Left hindlimb (tissue), 1 donor: ENCODE measurements around the gene KLHL28.

Experiments
- DNase-seq: peaks from one replicate; pipeline ENCODE4 v3.0.0-alpha.2; 2018

Gene KLHL28

DNA sequence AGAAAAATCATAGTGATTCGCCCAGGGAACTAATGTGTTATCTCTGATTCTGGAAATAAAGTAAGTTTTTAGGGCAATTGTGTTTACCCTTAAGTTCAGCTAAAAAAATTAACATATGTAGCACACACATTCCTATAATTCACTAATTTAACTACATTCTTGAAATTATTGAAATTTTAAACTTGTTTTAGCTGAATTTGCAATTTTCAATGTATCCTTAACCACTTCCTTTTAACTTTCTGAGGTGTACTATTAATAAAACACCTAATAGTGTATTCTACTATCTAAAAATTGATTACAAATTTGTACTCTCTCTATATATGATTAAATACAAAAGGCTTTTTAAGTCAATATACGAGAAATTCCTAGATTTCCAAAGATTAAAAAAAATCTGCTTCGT is 2.2 kb downstream of the KLHL28 start:
- no peak for DNase-seq

- no peak for DNase-seq
Observed at GRCh38 chr14:44956866-44957265, 4.9 kb downstream of the KLHL28 start.

- no peak for DNase-seq
Observed at GRCh38 chr14:44955528-44955927, 6.2 kb downstream of the KLHL28 start.

DNA sequence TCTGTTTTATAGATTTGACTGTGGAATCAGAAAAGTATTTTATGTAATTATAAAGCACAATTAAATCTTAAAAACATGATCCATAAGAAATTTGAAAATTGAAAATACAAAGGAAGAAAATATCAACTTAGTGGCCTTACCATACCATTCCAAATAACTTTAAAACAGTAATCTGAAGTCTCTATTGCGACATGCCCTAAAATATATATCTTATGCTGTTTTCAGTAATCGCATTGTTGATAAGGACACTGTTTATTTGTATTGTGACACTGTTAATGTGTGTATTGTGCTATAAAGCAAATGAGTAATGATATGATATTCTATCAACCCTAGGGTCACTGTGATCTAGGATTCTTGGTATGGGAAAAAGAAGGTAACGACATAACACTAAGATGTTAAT is 7.0 kb downstream of the KLHL28 start:
- DNase-seq: no peak

DNA sequence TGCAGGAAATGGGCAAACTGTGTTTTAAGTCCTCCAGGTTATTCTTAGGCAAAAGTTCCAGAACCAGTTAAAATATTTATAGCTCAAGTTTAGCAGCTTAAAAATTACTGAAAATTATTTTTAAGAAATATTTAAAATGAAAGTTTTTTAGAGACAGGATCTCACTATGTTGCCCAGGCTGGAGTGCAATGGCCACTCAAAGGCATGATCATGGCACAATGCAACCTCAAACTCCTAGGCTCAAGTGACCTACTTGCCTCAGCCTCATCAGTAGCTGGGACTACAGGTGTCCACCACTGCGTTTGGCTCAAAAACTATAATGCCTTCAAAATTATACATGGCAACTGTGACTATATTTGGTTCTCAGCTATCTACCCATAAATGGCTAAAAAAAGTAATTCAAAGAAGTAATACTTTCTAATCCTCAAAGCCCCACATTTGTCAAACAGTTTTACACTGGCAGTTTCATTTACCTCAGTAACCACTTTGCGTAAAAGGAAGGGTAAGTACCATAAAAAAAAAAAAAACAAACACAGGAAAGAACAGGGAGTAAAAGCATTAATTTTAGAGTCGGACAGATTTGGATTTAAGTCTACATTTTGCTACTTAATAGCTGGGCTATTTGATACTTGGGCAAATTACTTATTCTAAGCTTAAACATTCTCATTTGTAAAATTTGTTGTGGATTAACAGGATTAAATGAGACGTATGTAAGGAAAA is 9.2 kb downstream of the KLHL28 start:
- DNase-seq: no peak

DNA sequence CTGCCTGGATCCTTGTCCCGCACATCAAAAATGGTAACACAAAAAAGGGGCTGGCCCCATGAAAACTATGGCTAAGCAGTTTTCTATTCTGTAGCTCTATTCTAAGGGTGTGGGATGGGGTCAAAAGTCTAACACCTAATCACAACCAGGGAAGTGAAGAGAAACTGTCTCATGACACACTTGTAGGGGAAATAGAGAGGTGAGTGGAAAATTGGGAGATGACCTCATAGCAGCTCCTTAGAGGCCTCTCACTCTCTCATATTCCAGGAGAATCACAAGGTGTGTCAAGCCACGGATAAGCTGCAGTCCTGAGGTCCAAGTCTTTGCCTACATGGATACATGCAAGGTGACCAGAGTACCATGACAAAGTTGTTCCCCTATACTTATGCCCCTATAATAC is 10.7 kb downstream of the KLHL28 start:
- no peak for DNase-seq

- DNase-seq: no peak
Observed at GRCh38 chr14:44945264-44945663, 16.5 kb downstream of the KLHL28 start.

DNA sequence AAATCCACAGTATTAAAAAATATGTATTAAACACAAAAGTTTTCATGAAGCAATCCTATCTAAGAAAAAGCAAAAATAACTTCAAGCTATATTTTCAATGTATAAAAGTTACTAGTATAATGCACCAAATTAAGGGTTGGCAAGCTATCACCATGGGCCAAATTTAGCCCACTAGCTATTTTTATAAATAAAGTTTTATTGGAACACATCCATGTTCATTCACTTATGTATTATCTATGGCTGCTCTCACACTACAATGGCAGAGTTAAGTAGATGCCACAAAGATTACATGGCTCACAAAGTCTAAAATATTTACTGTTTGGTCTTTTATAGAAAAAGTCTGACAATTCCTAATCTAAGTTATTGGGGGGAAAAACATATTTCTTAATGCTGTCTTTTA is 17.6 kb downstream of the KLHL28 start:
- DNase-seq: no peak

GRCh38 chr14:44942436-44942835 is 19.3 kb downstream of the KLHL28 start:
- DNase-seq: no peak

DNA sequence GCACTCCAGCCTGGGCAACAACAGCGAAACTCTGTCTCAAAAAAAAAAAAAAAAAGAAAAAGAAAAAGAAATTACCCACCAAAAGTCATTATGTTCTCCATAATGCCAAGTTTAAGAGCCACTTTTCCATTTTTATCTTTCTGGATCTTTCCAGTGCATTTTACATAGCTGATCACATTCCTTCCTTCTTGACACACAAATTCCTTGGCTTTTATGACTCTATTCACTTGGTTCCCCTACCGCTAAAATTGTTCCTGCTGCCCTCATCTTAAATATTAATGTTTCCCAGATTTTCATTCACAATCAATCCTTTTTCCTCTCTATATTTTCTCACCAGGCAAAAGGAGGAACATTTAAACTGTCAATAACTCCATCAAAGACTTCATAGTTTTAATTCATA is 20.2 kb downstream of the KLHL28 start:
- no peak for DNase-seq

- DNase-seq: no peak
Observed at GRCh38 chr14:44940944-44941343, 20.8 kb downstream of the KLHL28 start.

DNA sequence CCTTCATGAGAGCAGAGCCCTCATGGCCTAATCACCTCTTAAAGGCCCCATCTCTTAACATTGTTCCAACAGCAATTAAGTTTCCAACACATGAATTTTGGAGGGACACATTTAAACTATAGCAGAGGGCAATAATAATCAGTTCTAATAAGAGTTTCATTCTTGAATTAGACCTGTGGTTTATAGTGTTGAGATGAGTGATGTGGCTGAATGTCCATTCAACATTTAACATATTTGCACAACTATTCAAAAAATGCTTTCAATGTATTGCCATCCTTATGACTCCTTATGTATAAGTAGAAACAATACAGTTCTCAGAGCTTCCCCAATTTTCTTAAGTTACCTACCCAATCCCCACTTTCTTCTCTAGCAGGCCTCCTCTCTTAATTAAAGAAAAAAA is 21.5 kb downstream of the KLHL28 start:
- DNase-seq: no peak

DNA sequence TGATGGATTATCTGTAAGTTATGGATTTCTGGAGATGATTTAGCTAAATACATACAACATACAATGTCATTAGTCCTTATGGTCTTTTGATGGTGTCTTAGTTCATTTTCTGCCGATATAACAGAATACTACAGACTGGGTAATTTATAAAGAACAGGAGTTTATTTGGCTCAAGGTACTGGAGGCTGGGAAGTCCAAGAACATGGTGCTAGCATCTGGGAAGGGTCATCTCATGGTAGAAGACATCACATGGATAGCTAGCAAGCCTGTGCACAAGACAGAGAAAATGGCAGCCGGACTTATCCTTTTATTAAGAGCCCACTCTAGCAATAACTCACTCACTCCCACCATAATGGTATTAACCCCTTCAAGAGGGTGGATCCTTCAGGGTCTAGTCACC is 24.2 kb downstream of the KLHL28 start:
- DNase-seq: no peak

DNA sequence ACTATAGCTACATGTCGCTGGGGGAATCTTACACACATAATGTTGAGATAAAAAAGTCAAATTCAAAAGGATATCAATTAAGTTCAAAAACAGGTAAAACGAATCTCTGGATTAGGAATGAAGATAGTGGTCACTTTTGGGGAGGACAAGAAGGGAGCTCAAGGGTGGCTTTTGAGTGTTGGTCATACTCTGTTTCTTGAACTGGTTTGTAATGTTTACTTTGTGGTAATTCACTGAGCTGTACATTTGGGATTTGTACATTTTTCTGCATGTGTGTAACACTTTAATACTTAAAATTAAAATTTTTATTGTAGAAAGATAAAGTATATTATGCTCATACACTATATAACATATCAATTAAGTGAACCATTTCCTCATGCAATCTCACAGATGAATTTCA is 26.6 kb downstream of the KLHL28 start:
- no peak for DNase-seq

DNA sequence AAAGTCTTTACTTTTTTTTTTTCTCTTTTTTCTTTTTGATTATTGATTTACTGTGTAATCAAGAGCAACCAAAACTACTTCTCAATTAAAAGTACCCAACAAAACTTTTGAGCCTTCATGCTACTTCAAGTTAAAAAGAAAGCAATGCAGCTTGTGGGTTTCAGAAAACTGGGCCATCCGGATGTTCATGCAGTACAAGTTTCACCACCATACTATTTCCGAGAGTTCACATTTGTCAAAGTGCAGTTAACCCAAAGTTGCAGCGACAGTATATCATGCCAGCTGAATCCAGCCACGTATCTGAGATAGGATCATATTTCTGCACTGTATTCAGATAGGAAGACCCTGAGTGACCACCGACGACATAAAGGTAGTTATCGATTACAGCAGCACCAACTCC is 33.0 kb downstream of the KLHL28 start:
- DNase-seq: no peak

DNA sequence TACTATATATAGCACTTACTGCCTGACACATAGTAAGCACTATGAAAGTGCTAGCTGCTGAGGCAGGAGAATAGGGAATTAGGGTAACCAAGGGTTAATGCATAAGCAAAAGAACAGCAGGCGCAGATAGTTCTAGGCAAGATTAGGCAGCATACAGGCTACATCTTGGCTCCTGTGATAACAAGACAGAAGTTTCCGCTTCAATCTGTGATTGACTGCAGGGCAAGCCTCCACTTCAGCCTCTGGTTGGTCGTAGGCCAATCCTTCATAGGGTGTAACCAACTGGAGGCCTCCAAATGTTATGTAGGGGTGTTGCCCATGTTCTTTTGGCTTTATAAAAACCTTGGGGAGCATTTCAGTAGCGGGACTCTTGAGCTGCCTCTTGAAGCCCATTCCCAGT is 46.9 kb downstream of the KLHL28 start:
- DNase-seq: peak; percentile 42

GRCh38 chr14:44912041-44912869 is 49.5 kb downstream of the KLHL28 start:
- DNase-seq: peak; percentile 35

DNA sequence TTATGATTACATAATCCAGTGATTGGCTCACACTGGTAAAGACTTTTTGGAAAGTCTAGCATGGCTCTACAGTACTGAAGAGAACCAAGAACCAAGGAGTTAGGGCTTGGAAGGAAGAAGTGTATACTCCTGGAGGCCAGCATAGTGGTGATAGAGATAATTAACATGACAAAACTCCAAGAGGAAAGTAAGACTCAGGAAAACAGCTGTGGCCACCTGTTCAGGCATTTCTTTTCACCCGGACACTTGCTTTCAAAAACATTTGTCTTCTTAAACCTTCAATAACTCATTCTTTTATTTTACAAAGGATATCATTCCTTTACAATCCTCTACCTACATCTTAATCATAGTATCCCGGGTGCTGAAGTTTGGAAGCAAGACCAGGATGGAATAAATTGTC is 50.9 kb downstream of the KLHL28 start:
- DNase-seq: no peak

GRCh38 chr14:44901696-44902095 is 60.1 kb downstream of the KLHL28 start:
- DNase-seq: no peak

- DNase-seq: no peak
Observed at GRCh38 chr14:44898551-44898950, 63.2 kb downstream of the KLHL28 start.

DNA sequence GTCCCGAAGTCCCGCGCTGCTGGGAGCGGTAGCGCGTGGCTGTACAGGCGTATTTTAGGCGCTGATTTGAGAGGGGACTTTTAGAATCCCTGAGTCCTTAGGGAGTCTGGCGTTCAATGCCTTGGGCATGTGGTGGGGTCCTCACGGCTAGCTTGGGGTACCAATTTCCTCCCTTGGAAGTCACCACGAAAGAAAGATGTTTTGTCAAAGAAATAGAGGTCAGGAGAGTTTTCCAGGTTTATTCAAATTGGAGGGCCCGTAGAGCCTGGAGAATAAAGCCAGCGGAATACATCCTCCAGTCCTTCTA is 63.9 kb downstream of the KLHL28 start:
- no peak for DNase-seq

DNA sequence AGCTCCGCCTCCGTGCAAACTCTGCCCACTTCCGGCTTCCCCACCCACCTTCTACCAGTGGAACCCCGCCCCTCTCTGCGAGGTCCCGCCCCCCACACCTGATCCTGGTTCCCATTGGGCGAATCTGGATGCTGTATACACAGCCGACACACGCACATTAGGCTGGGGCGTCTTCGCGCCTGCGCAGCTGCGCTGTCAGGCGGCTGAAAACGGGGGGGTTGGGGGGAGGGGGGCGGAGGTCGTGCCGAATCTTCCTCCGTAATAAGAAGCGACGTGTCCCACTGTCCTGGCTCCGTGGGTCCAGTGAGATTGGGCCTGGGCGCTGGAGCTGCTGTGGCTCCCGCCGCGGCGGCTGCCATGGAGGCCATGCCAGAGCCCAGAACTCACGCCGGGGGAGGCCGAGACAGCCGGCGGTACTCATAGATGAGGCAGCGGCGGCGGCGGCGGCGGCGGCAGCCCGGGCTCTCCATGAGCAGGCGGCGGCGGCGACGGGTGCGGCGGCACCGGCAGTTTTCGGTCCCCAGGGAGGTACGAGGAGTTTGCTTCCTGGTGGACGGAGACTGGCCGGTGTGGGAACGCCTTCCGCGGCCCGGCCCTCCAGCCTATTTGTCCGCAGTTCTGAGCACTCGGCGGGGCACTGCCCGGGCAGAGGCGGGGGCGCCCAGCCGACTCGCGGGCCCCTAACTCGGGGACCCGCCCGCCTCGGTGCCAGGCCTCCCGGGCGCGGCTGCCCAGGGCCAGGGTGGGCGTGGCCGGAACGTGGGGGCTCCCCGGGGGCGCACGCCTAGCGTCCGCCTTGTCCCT is 64.5 kb downstream of the KLHL28 start:
- DNase-seq: peak; percentile 98

DNA sequence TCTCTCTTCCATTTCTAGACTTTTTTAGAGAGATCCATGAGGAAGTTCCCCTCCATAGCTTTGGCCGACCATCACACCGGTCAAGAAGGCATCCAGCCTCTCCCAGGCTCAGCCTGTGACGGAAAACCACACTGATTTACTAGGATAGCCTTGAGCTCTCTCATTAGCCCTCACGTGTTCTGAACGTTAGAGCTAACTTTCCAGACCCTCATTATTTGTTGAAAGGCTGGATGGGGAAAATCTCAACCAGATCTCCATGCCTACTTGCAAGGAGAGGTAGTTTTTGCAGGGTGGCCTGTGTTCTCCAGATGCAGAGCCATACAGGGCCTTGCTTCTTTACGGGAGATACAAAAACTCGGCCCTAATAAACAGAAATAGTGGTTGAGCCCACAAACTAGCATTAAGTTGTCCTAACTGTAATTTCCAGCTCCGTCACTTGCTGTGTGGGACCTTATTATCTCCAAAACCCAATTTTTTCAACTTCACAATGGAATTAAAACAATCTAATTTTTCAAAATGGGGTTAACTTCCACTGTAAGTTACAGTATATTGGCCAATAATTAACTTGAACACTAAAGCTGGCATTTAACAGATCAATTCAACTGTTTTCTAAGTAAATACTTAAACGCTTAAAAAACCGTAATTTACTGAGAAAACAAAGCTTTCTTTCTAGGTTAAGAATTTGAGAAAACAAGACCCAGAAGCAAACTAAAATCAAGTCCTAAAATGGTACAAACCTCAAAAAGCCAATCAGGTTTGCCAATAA is 65.3 kb downstream of the KLHL28 start:
- DNase-seq: no peak
